AG10803 (cell line): ENCODE results near the gene HABP4.

ENCODE experiments used
- DNase-seq: peaks from one replicate; pipeline ENCODE4 v3.0.0; 2010; ENCODE audit warnings: low read depth
- H3K4me3 ChIP-seq: 2 replicates; pipeline ENCODE4 v1.5.1; 2011; ENCODE audit warnings: mild to moderate bottlenecking, low read length, control low read depth
- CTCF ChIP-seq: conservative IDR thresholded peaks from 2 replicates; pipeline ENCODE4 v1.5.1; 2011; ENCODE audit warnings: mild to moderate bottlenecking, low read length, control low read depth, inconsistent platforms

Gene HABP4

DNA sequence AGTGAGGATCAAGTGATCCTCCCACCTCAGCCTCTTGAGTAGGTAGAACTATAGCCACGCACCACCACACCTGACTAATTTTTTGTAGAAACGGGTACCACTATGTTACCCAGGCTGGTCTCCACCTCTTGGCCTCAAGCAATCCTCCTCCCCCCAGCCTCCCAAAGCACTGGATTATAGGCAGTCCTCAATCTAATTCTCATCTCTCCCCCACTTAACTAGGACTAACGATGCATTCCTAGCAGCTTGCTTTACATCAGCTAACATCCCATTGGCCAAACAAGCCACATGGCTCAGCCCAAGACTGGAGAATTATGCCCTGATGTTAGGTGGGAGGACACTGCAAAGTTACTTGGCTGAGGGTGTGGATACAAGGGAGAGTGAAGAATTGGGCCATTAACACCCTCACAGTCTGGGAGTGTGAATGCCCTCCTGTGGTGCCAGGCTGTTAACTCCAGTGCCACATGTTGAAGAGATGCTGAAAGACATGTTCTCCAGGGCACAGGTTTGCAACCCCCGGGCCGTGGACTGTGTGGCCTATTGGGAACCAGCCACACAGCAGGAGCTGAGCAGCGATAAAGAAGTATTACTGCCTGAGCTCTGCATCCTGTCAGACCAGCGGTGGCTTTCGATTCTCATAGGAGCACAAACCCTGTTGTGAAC, 26.5 kb upstream of the HABP4 start:
- TF ChIP-seq CTCF, result no peak
- H3K4me3 ChIP-seq, result no peak overlapping the region
- no peak for DNase-seq

DNA sequence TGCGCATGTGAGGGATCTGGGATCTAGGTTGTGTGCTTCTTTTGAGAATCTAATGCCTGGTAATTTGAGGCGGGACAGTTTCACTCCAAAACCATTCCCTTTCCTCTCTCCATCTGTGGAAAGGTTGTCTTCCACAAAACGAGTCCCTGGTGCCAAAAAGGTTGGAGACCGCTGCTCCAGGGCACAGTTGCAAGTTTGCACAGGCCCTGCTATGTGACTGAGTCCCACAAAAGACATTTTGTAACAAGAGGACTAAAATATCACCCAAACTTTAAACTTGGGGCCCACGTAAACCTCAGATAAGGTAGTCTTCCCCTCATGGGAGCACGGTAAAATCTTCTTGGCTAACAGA, 26.0 kb upstream of the HABP4 start:
- no peak for TF ChIP-seq CTCF
- DNase-seq, result no peak
- H3K4me3 ChIP-seq, result no peak overlapping the region

DNA sequence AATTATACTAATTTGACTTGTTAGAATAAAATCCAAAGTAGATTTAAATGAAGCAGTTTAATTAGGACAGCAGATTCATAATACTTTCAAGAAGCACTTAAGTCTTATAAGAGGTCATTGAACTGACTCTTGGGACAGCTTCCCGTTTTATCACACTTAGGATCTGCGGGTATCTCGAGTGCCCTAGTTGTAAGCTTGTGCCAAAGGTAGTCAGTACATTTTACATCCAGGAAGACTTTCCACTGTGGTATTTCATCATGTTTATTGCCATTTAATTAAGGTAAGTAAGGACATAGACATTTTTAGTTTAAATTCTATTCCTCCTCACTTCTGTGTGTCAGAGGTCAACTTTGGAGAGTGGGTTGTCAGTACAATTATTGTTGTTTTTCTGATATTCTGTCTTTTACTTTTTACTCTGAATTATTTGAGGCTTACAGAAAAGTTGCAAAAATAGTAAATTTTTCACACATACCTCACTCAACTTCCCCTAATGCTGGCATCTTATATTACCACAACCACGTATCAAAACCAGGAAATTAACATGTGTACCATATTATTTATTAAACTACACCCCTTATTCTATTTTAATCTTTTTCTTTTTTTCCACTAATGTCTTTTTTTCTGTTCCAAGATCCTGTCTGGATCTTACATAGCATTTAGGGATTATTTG, 24.3 kb upstream of the HABP4 start:
- DNase-seq, result no peak

GRCh38 chr9:96429732-96430131, 20.2 kb upstream of the HABP4 start:
- no peak for TF ChIP-seq CTCF
- DNase-seq, result no peak
- H3K4me3 ChIP-seq, result no peak overlapping the region

More for the DNA sequence above, 24.3 kb upstream of the HABP4 start:
- no peak for TF ChIP-seq CTCF
- no peak overlapping the region for H3K4me3 ChIP-seq

DNA sequence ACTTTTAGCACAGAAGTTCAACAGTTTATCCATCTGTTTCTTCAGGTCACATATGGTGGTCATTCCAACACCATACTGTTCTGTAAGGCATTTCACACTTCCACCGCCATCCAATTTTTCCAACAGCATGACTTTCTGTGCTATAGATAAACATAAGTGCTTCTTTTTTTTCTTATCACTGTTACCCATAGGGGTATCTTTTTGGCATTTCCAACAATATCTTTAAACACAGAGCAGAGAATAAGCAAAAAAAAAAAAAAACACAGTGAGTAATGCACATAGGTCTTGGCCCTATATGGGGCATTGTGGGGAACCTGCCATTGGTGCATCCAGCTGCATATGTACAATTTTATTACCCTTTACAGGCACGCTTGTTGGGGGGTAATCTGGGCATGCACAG, 19.6 kb upstream of the HABP4 start:
- DNase-seq, result no peak
- H3K4me3 ChIP-seq, result no peak overlapping the region

DNA sequence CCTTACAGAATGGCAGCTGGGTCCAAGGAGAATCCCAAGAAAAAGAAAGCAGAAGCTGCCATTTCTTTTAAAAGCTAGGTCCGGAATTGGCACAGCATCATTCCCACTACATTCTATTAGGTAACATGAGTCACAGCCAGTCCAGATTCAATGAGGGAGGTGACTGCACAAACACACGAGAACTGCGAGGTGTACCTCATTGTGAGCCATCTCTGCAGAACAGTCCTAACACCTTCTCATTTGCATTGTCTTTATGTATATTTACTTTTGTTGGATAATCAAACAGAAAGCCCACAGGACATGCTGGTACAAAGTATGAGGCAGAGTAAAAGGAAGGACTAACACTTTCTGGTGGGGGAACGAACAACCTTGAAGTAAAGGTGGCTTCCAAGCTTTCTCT, 14.6 kb upstream of the HABP4 start:
- no peak for DNase-seq
- no peak for TF ChIP-seq CTCF
- H3K4me3 ChIP-seq, result no peak overlapping the region

More for the DNA sequence above, 19.6 kb upstream of the HABP4 start:
- no peak for TF ChIP-seq CTCF

GRCh38 chr9:96436063-96436455, 13.9 kb upstream of the HABP4 start:
- TF ChIP-seq CTCF, result no peak
- no peak for DNase-seq
- H3K4me3 ChIP-seq, result no peak overlapping the region
